ENCODE measurements around the gene NFIB.

The NFIB gene

DNA sequence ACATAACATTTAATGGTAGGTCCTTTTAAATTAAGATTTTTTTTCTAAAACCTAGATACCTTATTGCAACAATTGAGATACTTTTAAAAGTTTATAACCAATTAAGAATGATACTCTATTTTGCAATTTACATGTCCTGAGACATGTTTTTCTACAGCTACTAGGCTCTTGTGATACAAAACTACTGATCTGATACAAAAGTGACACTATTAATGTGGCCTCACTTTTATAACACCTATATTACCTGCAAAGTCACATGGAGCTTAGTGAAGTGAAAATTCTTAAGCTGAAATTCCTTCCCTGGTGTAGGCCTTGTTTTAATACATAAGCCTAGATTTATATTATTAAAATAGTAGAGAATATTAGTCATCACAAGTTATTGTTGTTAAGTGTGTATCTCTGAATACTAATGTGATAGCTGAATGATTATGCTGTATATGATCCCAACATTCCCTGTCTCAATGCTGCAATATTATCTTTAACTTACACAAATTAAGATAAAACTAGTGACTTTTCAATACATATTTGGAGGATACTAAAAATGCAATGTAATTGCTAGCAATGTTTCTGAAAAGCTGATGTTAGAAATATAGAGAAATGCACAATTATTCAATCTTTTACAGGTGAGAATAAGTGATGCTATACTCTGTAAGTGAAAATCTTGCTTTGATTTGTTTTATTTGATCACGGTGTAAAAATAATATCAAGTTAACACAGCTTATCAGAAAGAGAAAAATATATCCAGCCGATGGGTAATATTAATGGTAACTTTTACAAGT is 2.6 kb downstream of the NFIB start:
- H3K4me3 ChIP-seq (ENCODE audit: low read length): no peak overlapping the region
- DNase-seq (ENCODE audit: low read depth, low spot score): no peak

DNA sequence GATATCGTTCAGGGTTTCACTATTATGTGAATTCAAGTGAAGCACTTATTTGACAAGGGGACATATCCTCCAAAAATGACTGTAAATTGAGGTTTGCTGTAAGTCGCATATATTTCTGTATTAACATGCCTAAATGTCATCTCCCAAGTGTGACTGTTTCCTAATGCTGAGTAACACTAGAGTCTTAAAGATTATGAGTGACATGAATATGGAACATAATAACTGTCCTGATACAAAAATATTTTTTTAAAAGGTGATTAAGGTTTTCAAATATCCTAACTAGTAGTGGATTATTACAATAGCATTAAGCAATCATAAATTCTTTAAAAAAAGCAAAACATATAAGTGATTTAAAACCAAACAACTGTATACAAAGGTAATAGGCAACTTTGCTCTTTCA is 3.6 kb downstream of the NFIB start:
- H3K4me3 ChIP-seq (ENCODE audit: low read length): no peak overlapping the region
- no peak for DNase-seq (ENCODE audit: low read depth, low spot score)

DNA sequence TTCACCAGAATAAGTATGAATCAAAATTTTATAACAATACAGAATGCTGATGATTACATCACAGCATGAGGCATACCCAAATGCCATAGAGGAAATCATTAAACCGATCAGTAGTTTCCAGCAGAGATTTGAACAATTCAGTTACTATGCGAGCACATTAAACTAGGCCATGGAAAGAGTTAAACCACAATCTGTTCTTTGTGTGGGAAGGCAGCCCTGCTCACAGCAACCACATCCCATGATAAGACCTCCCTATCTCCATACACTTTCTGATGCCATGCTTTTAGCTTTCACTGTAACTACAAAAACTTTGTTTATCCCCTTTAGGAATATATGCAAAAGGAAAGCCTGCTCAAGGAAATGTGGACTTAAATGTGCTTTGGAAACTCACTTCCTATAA is 4.5 kb downstream of the NFIB start:
- DNase-seq (ENCODE audit: low read depth, low spot score): peak; percentile 66
- no peak overlapping the region for H3K4me3 ChIP-seq (ENCODE audit: low read length)

DNA sequence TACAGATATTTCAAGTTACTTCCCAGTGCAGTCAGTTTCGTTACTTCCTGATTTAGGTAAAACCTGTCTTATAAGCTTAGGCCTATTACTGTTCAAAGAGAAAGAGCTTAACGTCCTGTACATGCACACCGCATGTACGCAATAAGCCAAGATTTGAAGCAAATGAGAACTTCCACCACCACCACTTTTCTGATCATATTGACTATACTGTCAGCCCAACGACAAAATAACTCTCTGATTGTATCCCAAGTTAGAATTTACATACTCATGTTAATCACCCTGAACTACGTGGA is 5.1 kb downstream of the NFIB start:
- no peak for DNase-seq (ENCODE audit: low read depth, low spot score)
- no peak overlapping the region for H3K4me3 ChIP-seq (ENCODE audit: low read length)

DNA sequence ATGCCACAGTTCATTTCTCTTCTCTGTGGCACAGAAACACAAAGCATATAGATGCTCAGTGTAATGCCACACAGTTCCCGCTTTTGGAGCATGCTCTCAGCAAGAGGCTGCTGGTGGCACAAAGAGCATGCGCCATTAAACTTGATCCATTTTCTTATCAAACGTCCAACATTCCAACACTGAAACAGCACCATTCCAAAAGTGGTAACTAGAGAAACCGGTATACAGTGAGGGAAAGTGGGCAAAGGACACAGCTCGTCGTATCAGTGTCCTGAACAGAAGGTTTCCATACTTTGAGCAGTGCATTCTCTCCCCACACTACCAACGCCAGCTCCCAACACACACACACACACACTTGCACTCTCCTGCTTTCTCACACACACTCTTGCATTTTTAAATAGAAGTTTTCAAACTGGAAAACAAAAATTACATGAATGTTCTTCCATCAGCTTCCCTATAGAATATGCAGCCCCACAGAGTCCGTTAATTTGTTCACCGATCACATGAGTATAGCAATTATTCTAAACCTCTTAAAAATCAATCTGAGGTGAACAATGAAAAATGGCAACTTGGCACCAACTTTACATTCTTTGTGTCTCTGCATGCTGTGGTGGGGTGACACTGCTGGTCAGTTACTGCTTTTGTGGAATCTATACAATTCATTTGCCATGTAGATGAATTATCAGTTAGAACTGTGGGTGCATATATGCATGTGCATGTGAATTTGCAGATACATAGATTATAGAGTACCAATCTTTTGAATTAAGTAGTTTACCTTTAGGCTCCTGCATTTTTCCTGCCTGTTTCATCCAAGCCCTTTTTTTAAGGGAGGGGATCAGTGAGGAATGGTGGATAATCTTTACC is 5.7 kb downstream of the NFIB start:
- no peak for DNase-seq (ENCODE audit: low read depth, low spot score)
- no peak overlapping the region for H3K4me3 ChIP-seq (ENCODE audit: low read length)

DNA sequence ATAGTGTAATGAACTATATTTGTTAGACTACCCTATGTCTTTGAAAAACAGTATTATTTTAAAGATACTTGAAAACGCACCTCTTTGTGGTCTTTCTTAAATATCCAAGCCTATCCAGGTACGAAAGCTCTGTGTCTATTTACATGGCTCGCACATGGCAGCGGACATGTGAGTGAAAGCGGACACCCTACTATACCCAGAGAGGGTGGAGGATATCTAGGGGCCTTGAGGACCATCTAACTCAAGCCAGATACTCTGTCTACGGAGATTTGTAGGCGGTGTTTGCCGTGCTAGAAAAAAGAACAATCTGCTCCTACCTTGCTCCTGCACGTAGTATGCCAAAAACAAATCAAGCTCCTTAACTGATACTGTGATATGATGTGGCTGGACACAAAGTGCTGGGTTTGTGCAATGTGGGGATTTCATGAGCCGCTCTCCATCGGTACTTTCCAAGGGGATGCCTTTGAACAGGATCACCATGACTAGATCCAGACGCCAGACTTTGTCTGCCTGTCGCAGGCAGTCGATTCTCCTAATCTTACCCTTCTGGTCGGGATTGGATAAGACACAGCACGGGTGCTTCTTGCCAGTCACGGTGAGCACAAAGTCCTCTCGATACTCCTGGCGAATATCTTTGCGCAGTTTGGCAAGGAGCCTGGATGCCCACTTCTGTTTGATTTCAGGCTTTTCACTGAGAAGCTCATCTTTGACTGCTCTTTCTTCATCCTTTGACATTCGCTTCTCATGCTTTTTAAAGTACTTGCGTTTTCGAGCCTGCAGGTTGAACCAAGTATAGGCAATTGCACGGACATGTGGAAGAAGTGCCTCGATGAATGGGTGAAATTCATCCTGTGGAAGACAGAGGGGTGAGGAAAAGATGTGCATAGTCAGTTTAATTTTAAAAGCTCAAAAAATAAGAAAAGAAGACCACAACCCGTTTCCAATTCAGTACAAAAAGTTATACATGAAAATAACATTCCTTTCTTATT is 7.0 kb downstream of the NFIB start:
- H3K4me3 ChIP-seq (ENCODE audit: low read length): no peak overlapping the region
- DNase-seq (ENCODE audit: low read depth, low spot score): no peak

DNA sequence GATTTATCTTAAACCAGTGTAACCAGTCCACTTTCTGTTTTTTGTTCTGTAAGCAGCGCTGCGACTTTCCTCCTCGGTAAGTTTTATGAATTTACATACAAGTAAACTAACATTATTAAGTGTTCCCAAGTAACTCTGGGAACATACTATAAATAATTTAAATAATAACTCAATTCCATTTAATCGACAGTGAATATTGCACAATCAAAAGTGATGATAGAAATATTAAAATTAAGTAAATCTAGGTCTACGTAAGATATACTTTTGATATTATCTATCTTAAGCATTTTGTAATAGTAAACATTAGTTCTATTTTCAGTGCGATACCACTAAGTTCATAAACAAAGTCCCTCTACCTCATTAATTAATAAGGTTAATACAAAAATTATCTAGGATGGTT is 7.8 kb downstream of the NFIB start:
- H3K4me3 ChIP-seq (ENCODE audit: low read length): no peak overlapping the region
- DNase-seq (ENCODE audit: low read depth, low spot score): no peak

DNA sequence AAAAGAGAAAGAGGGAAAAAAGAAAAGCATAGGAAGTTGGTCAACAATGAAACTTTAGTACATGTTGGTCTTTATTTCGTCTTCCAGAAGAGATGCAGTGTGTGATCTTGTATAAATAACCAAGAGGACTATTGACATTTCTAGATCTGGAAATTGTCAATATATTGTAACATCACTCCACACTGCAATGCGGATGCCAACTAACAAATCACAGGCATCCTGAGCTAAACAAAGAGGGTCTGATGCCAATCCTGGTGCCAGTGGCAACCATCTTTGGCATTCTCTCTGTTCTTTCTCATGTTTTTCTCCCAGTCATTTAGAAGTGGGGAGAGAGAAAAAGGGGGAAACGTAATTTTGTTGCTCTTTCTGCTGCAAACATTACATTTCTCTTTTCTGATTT is 9.7 kb downstream of the NFIB start:
- DNase-seq (ENCODE audit: low read depth, low spot score): no peak
- H3K4me3 ChIP-seq (ENCODE audit: low read length): no peak overlapping the region

DNA sequence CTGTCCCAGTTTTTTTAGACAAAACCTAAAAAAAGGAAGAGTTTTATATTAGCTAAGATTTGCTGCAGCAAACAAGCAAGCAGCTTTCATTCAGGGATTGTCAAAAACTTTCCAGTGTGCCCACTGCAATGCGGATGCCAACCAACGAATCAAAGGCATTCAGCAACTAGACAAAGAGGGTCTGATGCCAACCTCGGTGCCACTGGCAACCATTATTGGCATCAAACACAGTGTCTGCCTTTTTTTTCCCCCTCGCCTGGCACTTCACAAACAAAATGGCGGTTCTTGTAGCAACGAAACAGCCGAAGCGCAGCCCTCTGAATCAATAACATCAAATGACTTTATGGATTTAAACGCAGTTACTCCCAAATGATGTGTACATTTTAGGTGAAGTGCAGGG is 10.4 kb downstream of the NFIB start:
- no peak overlapping the region for H3K4me3 ChIP-seq (ENCODE audit: low read length)
- DNase-seq (ENCODE audit: low read depth, low spot score): no peak

DNA sequence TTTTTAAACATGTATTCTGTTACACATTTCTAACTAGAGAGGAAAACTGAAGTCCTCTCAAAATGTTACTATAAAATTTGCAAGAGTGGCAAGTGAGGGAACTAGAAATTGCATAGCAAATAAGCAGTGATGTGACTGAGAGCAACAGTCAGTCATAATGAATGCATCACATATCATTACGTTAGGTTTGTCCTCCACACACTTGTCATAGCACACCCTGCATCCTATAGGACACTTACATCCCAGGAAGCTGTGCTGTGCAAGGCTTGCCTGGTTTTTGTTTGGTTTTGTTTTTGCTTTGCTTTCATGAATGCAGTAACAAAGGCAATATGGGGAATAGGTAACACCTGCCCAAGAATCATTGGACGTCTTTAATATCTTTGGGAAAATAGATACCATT is 10.8 kb downstream of the NFIB start:
- H3K4me3 ChIP-seq (ENCODE audit: low read length): no peak overlapping the region
- no peak for DNase-seq (ENCODE audit: low read depth, low spot score)

DNA sequence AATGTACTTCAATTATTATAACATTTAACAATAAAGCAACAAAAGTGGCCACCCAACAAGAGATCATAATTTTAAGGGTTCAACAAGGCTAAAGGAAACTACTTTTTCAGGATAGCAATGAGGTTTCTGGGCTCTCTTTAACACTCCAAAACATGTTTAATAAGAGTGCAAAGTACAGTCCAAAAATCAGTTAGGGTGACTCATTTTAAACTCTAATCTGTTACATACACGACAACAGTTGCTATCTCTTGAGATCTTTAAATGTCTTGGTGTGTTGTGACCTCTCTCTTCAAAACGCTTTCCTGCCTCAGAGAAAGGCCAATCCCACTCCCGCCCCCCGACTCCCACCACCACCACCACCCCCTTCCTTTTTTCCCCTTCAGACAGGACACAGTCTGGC is 11.5 kb downstream of the NFIB start:
- H3K4me3 ChIP-seq (ENCODE audit: low read length): no peak overlapping the region
- DNase-seq (ENCODE audit: low read depth, low spot score): no peak

DNA sequence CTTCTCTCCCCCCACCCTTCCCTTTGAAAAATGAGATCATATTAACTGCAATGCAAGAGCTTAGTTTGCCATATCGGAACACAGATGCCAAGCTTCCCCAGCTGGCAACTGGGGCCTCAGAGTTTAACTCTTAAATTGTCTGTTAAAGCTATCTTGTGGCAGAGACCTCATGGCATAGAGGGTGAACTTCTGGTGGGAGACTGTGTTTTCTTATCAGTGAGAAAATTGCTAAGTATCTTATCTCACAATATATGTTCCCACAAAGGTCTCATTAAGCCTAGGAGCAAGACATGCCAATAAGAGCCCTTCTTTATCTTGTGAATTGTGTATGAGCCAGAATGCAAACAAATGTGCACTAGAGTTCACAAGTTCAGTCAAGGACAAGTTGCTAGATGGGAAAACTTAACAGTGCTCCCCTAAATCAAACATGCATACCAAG is 12.3 kb downstream of the NFIB start:
- DNase-seq (ENCODE audit: low read depth, low spot score): no peak
- no peak overlapping the region for H3K4me3 ChIP-seq (ENCODE audit: low read length)

DNA sequence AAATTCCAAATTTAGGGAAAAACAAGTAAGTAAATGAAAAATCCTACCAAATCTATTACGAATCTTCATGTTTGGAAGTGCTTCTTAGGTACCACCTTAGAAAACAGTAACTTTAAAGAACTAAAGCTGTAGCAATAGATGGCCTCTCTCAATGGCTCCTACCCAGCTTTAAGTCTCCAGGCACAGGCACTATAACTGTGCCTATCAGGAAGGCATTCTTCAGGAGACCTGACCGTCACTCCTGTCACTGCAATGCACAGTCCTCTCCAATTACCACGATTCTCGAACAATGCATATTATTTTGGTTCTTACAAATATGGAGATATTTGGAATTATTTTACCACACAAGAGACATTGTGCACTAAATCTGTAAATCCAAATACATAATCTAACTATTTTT is 12.9 kb downstream of the NFIB start:
- DNase-seq (ENCODE audit: low read depth, low spot score): no peak
- no peak overlapping the region for H3K4me3 ChIP-seq (ENCODE audit: low read length)

DNA sequence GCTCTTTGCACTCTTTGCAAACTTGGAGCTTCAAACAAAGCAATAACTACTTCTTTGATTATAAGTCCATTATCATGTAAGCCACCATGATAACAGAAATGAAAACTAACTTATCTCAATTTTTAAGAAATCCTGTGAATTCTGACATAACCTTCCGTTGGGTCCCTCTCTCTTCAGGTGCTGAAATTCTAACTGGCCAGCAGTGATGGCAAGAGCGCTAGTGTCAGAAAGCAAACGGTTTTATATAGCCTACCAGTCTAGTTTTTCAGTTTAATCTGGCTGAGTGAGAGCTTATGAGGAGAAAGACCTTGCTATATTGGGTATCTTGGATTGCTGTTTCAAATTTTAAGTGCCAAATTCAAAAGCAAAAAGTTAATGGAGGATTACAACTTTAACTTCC is 13.4 kb downstream of the NFIB start:
- no peak for DNase-seq (ENCODE audit: low read depth, low spot score)
- no peak overlapping the region for H3K4me3 ChIP-seq (ENCODE audit: low read length)

DNA sequence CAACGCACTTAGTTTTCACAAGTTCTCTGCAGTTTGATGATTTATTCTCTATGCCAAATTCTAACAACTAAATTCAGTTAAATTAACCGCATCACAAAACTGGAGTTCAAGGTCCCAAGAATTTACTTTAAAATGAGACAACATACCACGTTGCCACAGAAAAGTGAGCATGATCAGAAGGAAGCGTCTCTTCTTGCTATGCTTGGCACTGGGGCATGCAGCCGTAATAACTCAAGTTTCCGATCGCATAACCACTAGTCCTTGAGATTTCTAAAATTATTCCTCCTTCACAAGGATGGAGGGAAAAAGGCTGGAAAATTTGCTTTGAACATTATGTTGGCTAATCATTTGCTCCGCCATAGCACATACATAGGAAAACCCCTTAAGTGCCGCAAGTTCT is 13.9 kb downstream of the NFIB start:
- no peak for DNase-seq (ENCODE audit: low read depth, low spot score)
- no peak overlapping the region for H3K4me3 ChIP-seq (ENCODE audit: low read length)

DNA sequence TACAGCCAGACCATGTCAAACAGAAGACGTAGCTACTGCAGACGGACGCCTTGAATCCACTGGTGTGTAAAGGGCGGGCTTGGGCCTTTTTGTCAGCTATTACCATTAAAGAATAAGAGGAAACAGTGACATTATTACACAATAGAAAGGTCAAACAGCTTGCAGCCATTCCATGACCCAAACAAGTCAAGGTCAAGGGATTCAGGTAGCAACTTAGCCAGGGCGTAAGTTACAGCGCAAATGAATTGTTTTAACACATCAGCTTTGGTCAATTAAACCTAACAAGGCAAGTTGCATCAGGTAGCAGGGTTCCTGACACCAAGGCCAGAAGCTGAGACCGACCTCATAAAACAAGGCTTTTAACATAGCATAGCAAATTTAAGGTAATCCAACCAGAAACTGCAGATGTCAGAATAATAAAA is 15.3 kb downstream of the NFIB start:
- H3K4me3 ChIP-seq (ENCODE audit: low read length): no peak overlapping the region
- DNase-seq (ENCODE audit: low read depth, low spot score): no peak

DNA sequence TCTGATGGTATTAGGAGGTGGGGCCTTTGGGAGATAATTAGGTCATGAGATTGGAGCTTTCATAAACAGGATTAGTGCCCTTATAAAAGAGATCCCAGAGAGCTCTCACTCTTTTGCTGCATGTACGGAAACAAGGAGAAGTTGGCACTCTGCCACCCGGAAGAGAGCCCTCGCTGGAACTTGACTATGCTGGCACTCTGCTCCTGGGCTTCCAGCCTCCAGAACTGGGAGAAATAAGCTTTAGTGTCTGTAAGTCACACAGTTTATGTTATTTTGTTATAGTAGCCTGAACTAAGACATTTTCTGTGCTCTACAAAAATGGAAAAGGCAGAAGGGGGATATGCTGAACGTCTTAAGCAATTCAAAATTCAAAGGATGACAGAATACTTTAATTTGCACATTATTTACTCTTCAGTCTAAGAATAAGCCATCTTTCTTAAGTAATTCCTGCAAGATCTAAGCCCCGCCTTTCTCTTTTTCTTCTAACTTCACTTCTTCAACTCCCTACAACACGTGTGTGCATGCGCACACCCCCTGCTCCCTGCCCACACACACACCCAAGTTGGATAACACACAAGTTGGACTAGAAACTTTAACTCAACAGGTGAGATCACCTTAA is 17.3 kb downstream of the NFIB start:
- H3K4me3 ChIP-seq (ENCODE audit: low read length): no peak overlapping the region
- DNase-seq (ENCODE audit: low read depth, low spot score): no peak

DNA sequence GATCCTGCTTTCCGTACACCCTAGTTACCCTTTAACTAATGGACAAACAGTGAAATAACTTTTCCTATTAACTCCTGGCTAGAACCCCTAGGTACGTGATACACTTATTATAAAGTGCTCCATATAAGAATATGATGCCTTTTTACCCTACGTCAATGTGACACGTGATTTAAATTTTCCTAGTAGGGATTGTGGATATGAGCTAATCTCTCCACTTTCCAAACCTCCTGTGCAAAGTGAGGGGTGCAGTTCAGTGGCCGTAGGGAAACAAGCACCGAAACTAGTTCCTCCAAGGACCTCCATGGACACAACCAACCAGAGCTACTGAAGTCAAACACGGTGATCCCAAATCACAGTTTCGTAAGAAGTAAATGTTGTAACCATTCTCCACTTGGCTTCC is 19.3 kb downstream of the NFIB start:
- no peak for DNase-seq (ENCODE audit: low read depth, low spot score)

DNA sequence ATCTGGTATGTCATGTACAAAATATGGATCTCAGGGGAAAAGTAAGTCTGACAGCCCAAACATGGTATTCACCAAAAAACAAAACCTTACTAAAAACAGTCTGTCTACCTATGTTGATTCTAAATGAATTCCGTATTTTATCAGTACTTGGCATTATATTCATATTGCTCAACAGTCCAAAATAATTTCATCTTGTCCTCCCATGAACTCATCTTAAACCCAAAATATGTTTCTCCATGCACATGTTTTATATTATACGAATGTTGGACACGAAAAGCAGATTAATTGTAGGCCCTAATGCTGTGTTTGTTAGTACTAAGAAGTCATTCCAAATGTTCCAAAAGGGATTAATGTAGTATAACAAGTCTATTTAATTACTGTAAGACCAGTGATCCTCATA is 20.1 kb downstream of the NFIB start:
- H3K4me3 ChIP-seq (ENCODE audit: low read length): no peak overlapping the region
- no peak for DNase-seq (ENCODE audit: low read depth, low spot score)

More for the DNA sequence above, 19.3 kb downstream of the NFIB start:
- H3K4me3 ChIP-seq (ENCODE audit: low read length): no peak overlapping the region

Measured in Jurkat, Clone E6-1 (cell line).